Neural cell (in vitro differentiated cells): ENCODE results near the gene TBC1D14. TPM values are rescaled to one million over a fixed set of nuclear protein-coding genes. Genes with fewer than 3 reads are reported as not detected.

Source experiments
- H2AFZ ChIP-seq: fragments of 200-600, 300-800 bp; sonication (generic), shearing (Covaris generic); 2 replicates; pipeline ENCODE4 v1.6.0; 2014; ENCODE audit warnings: low read depth, mild to moderate bottlenecking, antibody characterized with exemption, low read length, moderate library complexity
- H3F3A ChIP-seq: fragments of 200-600 bp; shearing (Covaris generic); 2 replicates; pipeline ENCODE4 v1.6.1; 2016; ENCODE audit warnings: mild to moderate bottlenecking, moderate library complexity, mixed read lengths, antibody characterized with exemption, low read length; ENCODE audit not compliant: insufficient read depth, poor library complexity, severe bottlenecking
- H3K27ac ChIP-seq: fragments of 200-600, 300-800 bp; sonication (generic), shearing (Covaris generic); 2 replicates; pipeline ENCODE4 v1.5.1; 2014; ENCODE audit warnings: mild to moderate bottlenecking, low read length, moderate library complexity
- H3K27me3 ChIP-seq: fragments of 300-800, 200-600 bp; sonication (generic), shearing (Covaris generic); 2 replicates; pipeline ENCODE4 v1.6.0; 2014; ENCODE audit warnings: mild to moderate bottlenecking, low read depth, low read length, moderate library complexity; ENCODE audit not compliant: insufficient read depth
- H3K36me3 ChIP-seq: fragments of 300-800, 200-600 bp; sonication (generic), shearing (Covaris generic); 2 replicates; pipeline ENCODE4 v1.5.1; 2014; ENCODE audit warnings: mild to moderate bottlenecking, antibody characterized with exemption, low read length, moderate library complexity; ENCODE audit not compliant: insufficient read depth
- H3K4me2 ChIP-seq: fragments of 300-800, 200-600 bp; sonication (generic), shearing (Covaris generic); 2 replicates; pipeline ENCODE4 v1.6.0; 2014; ENCODE audit warnings: mild to moderate bottlenecking, low read length
- H3K4me3 ChIP-seq: fragments of 300-800, 200-600 bp; sonication (generic), shearing (Covaris generic); 2 replicates; pipeline ENCODE4 v1.5.1; 2014; ENCODE audit warnings: mild to moderate bottlenecking, low read length, moderate library complexity
- H3K79me2 ChIP-seq: fragments of 200-600 bp; shearing (Covaris generic); replicated peaks from 2 replicates; pipeline ENCODE4 v1.6.0; 2014; ENCODE audit warnings: mild to moderate bottlenecking, low read length, moderate library complexity; ENCODE audit not compliant: insufficient read depth
- H3K9ac ChIP-seq: fragments of 300-800, 200-600 bp; sonication (generic), shearing (Covaris generic); 2 replicates; pipeline ENCODE4 v1.6.1; 2016; ENCODE audit warnings: mild to moderate bottlenecking, low read length, mixed read lengths
- H3K9me2 ChIP-seq: fragments of 200-600 bp; shearing (Covaris generic); 2 replicates; pipeline ENCODE4 v1.6.1; 2016; ENCODE audit warnings: mild to moderate bottlenecking, low read length, mixed read lengths; ENCODE audit not compliant: insufficient read depth
- H3K9me3 ChIP-seq: fragments of 200-600, 300-800 bp; sonication (generic), shearing (Covaris generic); 2 replicates; pipeline ENCODE4 v1.6.1; 2016; ENCODE audit warnings: mild to moderate bottlenecking, mixed run types, low read length, moderate library complexity, mixed read lengths
- H4K20me1 ChIP-seq: fragments of 200-600 bp; shearing (Covaris generic); 2 replicates; pipeline ENCODE4 v1.6.1; 2016; ENCODE audit warnings: mild to moderate bottlenecking, mixed run types; ENCODE audit not compliant: insufficient read depth
- CTCF ChIP-seq: fragments of 450-650 bp; IDR thresholded peaks from 2 replicates; pipeline ENCODE4 v1.5.1; 2014; ENCODE audit warnings: antibody characterized with exemption, mild to moderate bottlenecking, moderate library complexity; ENCODE audit not compliant: poor library complexity, severe bottlenecking
- EP300 ChIP-seq: fragments of 450-650 bp; conservative IDR thresholded peaks from 2 replicates; pipeline ENCODE4 v1.6.1; 2014; ENCODE audit warnings: antibody characterized with exemption, mild to moderate bottlenecking, moderate library complexity; ENCODE audit not compliant: poor library complexity, severe bottlenecking
- EZH2 ChIP-seq: fragments of 200-600, 300-800 bp; shearing (Covaris generic), sonication (generic); IDR thresholded peaks from 2 replicates; pipeline ENCODE4 v1.6.1; 2014; ENCODE audit warnings: antibody characterized with exemption, low read length, borderline replicate concordance, mild to moderate bottlenecking; ENCODE audit not compliant: insufficient read depth, poor library complexity, severe bottlenecking
- MXI1 ChIP-seq: fragments of 450-650 bp; conservative IDR thresholded peaks from 2 replicates; pipeline ENCODE4 v1.6.1; 2014; ENCODE audit warnings: antibody characterized with exemption, mild to moderate bottlenecking; ENCODE audit not compliant: poor library complexity, severe bottlenecking
- POLR2AphosphoS5 ChIP-seq: IDR thresholded peaks from 2 replicates; pipeline ENCODE4 v1.6.1; 2012
- RAD21 ChIP-seq: fragments of 450-650 bp; conservative IDR thresholded peaks from 2 replicates; pipeline ENCODE4 v1.6.1; 2014; ENCODE audit warnings: antibody characterized with exemption, mild to moderate bottlenecking, moderate library complexity
- SMC3 ChIP-seq: fragments of 450-650 bp; conservative IDR thresholded peaks from 2 replicates; pipeline ENCODE4 v1.6.1; 2014; ENCODE audit warnings: antibody characterized with exemption, mild to moderate bottlenecking, moderate library complexity; ENCODE audit not compliant: poor library complexity
- TAF1 ChIP-seq: IDR thresholded peaks from 2 replicates; pipeline ENCODE4 v1.6.1; 2012; ENCODE audit warnings: low read depth
- polyA plus RNA-seq: library from polyadenylated mRNA; depleted of rRNA; stranded (reverse); fragments of >200 nt; gene quantifications from 2 replicates; pipeline ENCODE4 v1.2.3, GENCODE V29; 2014
- TF ChIP-seq, protein P1 (sequence below): IDR thresholded peaks from 2 replicates; pipeline ENCODE4 v1.6.1; 2012; ENCODE audit warnings: borderline replicate concordance

The TBC1D14 gene
- polyA plus RNA-seq, 1 donor from 2014 or later, result 125 TPM

GRCh38 chr4:6935965-6936364, 26.3 kb downstream of the TBC1D14 start:
- Histone ChIP-seq H3K4me3 (no peak overlapping the region), H3K79me2 (no peaks in the 10 kb centered on the region), H2AFZ (no peak overlapping the region), H3K27me3 (no peaks in the 10 kb centered on the region), H3F3A (no peaks in the 10 kb centered on the region), H3K9ac (no peak overlapping the region), H3K27ac (no peak overlapping the region), H4K20me1 (no peaks in the 10 kb centered on the region), H3K4me2 (no peak overlapping the region), H3K36me3 (no peaks in the 10 kb centered on the region), H3K9me3 (no peaks in the 10 kb centered on the region), H3K9me2 (no peaks in the 10 kb centered on the region)
- TF ChIP-seq EP300 (no peak), SMC3 (no peak), MXI1 (no peak), RAD21 (no peak), TAF1 (no peak), CTCF (no peak), EZH2 (no peak), POLR2AphosphoS5 (no peak)
- TF ChIP-seq, protein P1, sequence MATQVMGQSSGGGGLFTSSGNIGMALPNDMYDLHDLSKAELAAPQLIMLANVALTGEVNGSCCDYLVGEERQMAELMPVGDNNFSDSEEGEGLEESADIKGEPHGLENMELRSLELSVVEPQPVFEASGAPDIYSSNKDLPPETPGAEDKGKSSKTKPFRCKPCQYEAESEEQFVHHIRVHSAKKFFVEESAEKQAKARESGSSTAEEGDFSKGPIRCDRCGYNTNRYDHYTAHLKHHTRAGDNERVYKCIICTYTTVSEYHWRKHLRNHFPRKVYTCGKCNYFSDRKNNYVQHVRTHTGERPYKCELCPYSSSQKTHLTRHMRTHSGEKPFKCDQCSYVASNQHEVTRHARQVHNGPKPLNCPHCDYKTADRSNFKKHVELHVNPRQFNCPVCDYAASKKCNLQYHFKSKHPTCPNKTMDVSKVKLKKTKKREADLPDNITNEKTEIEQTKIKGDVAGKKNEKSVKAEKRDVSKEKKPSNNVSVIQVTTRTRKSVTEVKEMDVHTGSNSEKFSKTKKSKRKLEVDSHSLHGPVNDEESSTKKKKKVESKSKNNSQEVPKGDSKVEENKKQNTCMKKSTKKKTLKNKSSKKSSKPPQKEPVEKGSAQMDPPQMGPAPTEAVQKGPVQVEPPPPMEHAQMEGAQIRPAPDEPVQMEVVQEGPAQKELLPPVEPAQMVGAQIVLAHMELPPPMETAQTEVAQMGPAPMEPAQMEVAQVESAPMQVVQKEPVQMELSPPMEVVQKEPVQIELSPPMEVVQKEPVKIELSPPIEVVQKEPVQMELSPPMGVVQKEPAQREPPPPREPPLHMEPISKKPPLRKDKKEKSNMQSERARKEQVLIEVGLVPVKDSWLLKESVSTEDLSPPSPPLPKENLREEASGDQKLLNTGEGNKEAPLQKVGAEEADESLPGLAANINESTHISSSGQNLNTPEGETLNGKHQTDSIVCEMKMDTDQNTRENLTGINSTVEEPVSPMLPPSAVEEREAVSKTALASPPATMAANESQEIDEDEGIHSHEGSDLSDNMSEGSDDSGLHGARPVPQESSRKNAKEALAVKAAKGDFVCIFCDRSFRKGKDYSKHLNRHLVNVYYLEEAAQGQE, result no peak

DNA sequence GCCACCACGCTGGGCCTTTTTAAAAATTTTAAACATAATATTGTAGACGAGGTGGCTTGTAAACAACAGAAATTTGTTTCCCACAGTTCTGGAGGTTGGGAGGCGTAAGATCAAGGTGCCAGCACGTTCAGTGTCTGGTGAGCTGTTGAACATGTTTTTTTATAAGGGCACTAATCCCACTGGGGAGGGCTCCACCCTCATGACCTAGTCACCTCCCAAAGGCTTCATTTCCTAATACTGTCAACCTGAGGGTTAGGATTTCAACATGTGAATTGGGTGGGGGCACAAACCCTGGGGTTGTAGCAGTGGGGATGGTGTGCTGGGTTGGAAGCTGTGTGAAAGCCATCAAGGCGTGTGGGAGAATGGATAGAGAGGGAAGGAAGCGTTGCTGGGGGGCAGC, 27.6 kb downstream of the TBC1D14 start:
- Histone ChIP-seq H3K79me2 (no peaks in the 10 kb centered on the region), H3K9me3 (no peaks in the 10 kb centered on the region), H3K4me2 (no peak overlapping the region), H3K4me3 (no peak overlapping the region), H3F3A (no peaks in the 10 kb centered on the region), H3K9ac (no peak overlapping the region), H3K27ac (no peak overlapping the region), H4K20me1 (no peaks in the 10 kb centered on the region), H3K36me3 (no peaks in the 10 kb centered on the region), H3K9me2 (no peaks in the 10 kb centered on the region), H3K27me3 (no peaks in the 10 kb centered on the region), H2AFZ (no peak overlapping the region)
- TF ChIP-seq, protein P1, result no peak
- TF ChIP-seq EZH2, result no peak
- no peak for TF ChIP-seq CTCF
- no peak for TF ChIP-seq EP300
- TF ChIP-seq TAF1, result no peak
- TF ChIP-seq MXI1, result no peak
- no peak for TF ChIP-seq POLR2AphosphoS5
- TF ChIP-seq RAD21, result no peak
- TF ChIP-seq SMC3, result no peak
